NK-92 (cell line): ENCODE data around the gene TRAPPC14.

Experiments
- DNase-seq: peaks from one replicate; lab custom pipeline; 2025; ENCODE audit not compliant: unreplicated experiment; lab: John Stamatoyannopoulos, UW

Gene TRAPPC14

DNA sequence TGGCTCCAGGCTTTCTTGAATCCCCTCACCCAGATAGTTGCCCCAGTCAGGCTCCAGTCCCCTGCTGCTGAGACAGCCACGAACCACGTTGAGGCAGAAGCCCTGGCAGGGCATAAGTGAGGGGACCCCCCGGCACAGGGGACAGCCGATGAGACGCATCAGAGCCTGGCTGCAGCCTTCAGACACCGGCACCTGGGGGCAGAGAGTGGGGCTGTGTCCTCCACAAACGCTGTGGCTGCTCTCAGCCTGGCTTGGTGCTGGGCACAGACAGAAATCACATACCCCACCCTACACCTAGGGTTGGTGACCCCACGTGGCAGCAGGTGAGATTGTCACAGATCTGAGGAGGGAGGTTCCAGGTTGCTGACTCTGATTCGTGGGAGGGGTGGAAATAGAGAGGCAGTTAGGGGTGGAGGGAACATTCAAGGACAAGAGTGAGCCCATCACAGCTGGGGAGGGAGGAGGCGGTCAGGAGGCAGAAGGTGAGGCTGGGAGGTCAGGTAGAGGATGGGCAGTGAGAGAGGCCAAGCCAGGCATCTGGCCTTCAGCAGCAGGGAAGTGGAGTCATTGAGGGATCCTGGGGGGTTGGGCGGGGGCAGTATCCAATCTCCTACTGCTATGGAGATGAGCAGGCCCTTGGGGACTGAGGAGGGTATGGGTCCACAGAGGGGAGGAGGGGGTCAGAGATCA is 15.4 kb upstream of the TRAPPC14 start:
- no peak for DNase-seq

DNA sequence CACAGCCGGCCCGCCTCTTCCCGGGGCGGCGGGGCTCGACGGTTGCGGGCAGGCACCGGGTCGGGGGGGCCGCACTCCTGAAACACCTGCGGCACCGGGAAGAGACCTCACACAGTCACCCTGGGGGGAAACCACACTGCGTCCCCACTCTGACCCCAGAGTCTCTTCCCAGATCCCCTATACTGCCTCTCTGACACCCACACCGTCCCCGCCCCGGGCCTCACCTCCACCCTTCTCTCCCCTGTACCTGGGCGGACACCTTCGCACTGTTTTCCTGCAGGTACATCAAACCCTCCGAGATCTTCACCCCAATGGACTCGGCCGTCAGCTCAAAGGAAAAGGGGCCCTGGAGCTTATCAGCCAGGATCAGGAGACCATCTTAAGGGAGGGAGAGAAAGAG is 13.3 kb upstream of the TRAPPC14 start:
- no peak for DNase-seq

DNA sequence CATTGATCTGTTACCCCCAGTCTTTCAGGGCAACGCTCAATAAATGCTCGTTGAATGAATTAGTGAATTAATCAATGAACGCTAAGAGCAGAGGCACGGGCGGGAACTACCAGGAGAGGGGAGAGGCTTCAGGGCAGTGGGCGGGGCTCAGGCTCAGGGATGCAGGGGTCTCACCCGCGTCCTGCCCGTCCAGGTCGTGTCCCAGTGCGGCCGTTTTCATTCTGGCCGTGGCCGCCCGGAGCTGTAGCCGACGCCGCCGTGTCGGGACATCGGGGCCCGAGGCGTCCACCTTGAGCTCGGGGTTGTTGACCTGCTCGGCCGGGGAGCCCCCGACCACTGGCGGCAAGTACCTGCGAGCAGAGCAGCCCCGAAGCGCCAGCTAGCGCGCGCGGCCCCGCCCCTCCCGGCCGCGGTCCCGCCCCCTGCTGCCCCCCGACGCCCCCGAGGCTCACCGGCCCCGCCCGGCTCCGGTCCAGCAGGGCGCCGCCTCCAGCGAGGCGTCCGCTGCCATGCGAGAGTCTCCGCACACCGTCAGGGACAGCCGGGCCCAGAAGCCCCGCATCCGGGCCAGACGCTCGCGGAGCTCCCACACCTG is 12.7 kb upstream of the TRAPPC14 start:
- DNase-seq = no peak

DNA sequence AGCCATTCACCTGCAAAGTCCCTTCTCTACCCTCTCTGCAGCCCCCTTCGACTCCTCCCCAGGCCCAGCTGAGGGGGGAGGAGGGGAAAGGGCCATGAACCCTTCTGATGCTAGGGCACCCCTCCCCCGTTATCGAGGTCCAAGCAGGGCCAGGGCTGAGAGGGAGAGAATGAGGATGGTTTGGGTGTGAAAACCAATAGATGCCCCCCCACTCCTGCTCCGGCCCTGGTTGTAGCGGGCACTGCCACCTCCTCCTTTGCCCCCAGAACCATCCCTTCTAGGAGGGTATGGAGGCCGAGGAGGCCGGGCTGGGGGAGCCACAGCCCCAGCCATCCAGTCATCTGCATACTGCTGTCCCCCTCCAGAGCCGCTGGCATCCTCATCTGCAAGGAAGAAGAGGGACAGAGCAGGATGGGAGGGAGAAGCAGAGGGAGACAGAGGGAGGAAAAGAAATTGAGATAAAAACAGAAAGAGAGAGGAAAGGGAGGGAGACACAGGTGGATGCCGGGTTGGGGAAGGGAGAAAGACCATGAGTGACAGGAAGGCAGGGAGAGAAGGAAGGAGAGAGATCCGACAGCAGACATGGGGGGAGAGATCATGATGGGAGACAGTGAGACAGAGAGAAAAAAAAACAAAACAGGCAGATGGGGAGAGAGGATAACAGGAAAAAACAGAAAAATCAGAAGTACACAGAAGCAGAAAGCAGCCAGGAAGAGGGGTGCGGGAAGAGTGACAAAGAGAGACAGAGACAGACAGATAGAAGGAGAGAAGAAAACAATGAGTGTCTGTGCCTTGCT is 11.8 kb upstream of the TRAPPC14 start:
- DNase-seq = no peak

DNA sequence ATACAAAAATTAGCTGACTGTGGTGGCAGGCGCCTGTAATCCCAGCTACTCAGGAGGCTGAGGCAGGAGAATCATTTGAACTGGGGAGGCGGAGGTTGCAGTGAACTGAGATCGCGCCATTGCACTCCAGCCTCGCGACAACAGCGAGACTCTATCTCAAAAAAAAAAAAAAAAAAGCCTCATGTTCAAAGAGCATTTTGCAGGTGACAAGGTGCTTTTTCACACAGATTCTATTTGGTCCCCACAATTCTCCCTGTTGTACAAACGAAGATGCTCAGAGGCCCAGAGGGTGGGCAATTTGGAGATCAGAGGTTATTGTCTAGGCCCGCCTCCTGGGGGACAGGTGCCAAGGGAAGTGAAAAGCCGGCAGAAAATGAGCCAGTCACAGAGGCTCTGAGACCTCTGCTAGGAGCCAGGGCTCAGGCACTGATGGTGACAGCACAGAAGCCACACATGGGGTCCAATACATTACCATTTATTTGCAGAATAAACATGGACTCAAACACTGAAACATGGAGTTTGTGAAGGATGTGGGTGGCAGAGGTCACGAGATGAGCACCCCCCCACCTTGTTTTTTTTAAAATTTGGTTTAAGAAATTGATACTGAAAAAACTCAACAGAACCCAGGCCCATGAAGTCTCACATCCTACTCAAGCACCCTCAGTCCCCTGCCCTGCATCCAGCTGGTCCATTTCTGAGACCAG is 10.8 kb upstream of the TRAPPC14 start:
- no peak for DNase-seq

DNA sequence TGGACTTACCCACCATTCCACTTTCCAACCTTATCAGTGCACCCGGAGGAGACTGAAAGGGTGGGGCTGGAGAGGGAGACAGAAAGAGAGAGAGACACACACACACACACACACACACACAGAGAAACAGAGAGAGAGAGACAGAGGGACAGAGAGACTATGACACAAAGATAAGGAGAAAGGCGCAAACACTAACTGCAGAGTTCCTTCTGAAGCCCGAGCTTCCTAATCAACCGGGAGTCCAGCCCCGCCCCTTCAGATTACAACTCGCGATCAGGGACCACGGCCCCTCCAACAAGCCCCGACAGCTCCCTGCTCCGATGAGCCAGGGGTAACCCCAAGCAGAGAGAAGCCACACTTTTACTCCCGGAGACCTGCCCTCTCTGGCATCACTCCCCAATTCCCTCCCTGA is 9.4 kb upstream of the TRAPPC14 start:
- no peak for DNase-seq

DNA sequence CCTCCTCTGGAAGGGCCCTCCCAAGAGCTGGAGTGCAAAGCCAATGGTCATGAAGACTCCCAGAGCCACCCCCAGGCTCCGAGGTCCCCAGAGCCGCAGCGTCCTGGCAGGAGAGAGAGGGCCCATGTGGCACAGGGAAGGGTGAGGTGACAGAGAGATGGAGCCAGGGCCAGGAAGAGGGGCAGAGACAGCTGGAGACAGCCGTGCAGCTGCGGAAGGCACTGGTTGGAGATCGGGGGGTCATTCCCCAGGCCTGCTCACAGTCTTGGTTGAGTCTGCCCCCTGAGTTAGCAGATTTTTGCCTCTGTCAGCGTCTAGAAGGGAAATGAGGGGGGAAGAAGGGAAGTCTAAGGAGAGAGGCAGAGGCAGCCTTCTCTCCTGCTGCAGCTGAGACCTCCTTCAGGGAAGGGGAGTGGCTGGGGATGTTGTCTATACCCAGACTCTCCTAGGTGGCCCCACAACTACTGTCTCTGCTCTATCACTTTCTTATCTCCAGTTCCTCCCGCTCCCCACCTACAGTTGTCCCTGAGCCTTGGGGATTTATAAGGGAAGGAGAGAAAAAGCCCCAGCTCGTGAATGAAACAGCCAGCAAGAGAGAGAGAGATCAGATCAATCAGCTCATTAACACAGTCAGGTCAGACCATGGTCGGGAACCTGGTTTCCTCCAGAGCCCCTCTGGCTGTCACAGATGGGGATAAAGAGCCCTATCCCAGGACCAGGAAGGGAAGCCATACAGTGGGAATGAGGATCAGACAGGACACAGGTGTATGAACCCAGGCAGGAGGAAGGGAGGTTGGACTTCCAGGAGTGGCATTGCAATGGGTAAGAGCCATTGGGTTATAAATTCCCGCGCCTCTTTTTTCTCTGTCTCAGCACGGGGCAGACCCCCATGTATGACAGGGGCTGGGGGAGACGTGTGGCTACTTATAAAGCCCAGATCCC is 8.7 kb upstream of the TRAPPC14 start:
- no peak for DNase-seq

DNA sequence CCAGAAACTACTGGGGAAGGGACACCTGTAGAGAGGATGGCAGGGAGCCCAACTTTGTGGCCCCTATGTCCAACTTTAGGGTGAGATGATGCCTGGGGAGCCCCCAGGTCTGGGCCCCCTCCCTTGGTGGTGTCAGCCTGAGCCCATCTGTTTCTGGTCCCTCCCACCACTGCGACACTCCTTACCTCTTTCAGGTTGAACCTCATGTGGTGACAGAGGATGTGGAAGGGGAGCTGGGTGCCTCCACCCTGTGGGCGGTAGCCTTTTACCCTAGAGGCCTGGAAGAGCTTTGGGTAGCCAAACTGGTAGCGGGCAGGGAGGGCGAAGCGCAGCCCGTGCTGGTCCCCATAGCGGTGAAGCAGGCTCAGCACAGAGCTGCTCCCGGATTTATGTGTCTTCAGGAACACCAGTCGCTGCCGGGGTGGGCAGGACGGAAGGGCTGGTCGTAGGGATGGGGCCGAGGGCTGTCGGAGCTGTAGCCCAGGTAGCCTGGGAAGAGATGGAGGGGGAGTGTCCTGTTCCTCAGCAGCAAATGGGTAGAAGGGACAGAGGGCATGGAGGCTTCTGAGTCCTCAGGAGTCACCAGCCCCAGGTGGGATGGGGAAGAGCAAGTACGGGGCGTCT is 7.9 kb upstream of the TRAPPC14 start:
- DNase-seq = no peak

DNA sequence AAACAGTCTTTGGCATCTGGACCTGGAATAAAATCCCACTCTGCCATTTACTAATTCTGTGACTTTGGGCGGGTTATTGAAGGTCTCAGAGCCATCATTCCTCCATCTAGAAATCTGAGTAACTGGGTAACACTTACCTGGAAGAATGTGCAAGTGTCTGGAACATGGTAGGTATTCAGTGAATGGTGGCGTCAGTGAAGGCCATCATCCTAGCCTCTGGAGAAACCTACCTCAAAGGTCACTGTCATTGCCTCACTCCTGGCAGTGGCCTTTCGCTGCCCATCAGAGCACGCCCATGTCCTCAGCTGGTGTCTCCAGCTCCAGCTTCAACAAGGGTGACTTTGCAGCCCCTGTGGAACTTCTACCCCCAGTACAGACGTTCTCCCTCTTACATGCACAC is 5.3 kb upstream of the TRAPPC14 start:
- DNase-seq = no peak

DNA sequence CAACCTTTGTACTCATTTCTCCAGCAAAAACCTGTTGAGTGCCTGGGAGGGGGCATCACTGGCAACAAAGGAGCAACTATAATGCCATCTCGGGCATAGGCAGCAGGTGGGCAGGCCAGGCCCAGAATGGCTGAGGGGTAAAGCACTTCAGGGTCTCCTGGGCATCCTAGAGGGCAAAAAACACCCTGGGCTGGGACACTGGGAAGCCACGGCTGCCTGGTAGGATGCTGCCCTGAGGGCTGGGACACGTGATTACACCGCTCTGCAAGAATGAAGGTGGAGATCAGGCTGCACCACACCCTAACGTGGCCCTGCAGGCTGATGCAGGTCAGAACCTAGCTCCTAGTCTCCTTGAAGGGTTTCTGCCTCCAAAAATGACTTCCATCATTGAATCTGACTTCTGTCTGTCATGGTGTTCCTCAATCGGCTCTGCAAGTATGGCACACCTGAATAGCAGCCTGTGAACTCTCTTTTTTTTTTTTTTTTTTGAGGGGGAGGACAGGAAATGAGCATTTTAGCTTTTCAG is 4.5 kb upstream of the TRAPPC14 start:
- no peak for DNase-seq

DNA sequence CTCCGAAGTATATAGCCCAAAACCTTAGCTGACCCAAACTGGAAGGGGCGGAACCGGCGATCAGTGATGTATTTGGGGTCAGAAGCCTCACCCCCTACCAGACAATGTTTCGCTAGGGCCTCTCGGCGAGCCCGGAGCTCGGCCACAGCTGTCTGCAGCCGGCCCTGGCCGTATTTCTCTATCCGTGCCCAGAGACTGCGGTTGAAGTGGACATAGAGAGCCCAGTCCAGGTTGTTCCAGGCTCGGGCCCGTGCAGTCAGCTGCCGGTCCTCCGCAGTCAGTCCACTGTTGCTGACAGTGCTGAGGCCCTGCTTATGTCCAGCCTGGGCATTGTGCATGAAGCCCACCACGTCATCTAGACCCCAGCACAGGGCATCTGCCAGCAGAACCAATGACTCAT is 1.5 kb upstream of the TRAPPC14 start:
- no peak for DNase-seq

DNA sequence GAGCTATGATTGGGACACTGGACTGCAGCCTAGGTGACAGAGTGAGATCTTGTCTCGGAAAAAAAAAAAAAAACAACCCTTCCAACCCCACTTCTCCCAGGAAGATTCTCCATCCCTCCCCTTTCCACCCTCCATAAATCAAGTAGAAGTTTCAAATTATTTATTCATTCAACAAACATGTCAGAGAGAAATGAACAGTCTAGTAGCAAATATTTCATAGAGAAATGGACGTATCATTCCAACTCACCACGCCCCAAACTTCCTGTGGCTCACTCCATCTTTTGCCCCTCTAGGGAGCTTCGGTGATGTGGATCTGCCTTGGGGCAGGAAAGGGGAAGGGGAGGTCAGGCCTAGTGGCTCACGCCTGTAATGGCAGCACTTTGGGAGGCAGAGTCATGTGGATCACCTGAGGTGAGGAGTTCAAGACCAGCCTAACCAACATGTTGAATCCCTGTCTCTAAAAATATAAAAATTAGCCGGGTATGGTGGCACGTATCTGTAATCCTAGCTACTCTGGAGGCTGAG is 638 bp upstream of the TRAPPC14 start:
- DNase-seq = no peak

DNA sequence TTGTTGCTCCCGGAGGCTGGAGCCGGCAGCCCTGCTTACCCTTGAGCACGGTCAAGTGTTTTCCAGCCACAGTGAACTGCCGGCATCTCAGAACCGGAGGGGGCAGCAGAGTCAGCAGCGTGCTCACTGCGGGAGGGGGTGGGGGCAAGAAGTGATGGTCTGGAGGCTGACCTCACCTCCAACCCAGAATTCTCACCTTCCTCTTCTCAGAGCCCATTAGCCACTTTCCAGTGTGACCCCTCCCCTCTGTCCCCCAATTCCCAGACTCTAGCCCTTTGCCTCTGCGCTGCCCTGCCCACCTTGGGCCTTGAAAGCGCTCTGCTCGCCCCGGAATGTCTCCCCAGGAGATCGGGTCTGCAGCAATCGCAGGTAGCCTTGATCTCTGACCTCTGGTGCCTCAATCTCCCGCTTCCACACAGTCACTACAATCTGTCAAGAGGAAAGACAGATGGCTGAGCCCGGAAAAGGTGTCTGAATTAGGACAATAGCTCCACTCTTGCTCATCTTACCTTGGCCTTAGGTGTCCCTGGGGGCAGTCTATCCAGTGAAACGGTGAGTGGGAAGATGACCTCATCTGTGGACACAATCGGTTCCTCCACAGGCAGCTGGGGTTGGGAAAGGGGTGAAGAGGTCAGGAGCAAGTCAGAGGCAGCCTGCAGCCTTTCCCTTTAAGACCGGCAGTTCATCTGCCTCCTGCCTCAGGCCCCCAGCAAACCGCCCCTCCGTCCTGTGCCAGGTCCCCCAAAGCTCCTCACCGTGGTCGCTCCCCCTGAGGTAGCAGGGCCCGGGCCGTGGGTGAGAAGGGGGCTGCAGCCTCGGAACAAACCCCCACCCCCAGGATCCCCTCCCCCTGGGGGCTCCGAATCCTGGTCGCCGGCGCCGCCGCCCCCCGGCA is 942 bp downstream of the TRAPPC14 start:
- DNase-seq = no peak

DNA sequence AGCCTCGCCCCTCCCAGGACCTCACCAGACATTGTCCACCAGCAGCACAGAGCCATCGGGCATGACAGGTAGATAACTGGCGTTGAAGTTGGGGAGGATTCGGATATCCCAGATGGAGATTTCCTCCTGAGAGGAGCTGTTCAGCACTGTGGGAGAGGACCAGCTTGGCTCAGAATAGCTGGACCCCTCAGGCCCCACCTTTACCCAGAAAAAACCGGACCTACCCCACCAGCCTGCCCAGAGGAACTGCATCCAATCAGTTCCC is 1.5 kb downstream of the TRAPPC14 start:
- no peak for DNase-seq

DNA sequence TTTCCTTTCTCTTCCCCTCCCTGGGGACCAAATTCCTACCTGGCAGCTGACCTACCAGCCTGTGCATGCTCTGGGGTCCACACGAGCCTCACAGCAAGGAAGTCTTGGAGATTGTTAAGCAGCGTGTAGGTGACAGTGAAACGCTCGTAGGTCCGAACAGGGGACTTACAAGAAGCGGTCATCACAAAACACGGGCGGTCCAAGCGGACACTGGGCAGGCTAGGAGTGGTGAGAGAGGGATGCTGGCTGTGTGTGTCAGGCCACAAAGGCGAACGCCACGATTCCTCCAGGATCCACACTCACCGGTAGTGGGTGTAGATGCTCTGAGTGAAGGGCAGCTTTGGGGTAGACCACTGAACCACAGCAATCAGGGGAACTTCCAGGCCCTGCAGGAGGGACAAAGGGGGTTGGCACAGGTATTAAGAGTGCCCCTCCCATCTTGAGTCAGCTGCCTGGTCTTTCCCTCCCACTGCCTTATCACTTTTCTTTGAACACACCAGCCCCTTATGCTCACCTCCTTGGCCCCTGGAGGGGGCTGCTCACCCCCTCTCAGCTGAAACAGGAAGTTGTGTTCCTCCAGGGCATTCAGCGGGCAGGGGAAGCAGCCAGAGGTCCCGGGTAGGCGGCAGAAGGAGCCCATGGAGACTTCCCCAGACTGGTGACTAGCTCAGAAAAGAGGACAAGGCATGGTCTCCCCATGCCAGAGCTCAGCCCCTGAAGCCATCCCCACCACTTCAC is 2.0 kb downstream of the TRAPPC14 start:
- DNase-seq = no peak

DNA sequence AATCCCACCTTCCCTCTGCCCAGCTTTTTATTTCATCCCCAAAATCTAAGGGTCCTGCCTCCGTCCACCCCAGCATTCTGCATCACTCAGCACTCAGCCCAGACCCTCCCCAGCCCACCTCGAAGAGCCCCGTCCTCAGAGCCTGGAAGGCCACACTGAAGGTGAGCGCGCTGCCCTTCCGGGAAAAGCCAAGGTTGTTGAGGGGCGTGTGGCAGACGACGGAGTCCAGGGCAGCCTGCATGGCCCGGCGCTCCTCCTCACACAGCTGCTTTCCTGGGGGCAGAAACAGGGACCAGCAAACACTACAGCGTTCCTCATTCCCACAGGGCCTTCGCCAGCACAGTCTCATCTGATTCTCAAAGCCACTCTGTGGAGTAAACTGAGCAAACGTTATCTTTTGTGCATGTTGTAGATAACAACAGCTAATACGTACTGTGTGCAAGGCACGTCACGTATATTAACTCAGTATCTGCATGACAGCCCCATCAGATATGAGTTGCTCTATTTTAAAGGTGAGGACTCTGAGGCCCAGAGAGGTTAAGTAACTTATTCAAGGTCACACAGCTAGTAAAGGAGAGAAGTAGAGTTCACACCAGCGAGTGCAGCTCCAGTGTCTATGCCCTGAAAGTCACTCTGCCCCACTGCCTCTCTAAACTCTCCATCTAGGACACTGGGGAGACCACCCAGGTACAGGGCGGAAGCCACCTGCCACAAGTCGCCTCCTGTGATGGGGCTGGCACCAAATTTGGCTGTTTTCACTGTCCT is 2.8 kb downstream of the TRAPPC14 start:
- no peak for DNase-seq

DNA sequence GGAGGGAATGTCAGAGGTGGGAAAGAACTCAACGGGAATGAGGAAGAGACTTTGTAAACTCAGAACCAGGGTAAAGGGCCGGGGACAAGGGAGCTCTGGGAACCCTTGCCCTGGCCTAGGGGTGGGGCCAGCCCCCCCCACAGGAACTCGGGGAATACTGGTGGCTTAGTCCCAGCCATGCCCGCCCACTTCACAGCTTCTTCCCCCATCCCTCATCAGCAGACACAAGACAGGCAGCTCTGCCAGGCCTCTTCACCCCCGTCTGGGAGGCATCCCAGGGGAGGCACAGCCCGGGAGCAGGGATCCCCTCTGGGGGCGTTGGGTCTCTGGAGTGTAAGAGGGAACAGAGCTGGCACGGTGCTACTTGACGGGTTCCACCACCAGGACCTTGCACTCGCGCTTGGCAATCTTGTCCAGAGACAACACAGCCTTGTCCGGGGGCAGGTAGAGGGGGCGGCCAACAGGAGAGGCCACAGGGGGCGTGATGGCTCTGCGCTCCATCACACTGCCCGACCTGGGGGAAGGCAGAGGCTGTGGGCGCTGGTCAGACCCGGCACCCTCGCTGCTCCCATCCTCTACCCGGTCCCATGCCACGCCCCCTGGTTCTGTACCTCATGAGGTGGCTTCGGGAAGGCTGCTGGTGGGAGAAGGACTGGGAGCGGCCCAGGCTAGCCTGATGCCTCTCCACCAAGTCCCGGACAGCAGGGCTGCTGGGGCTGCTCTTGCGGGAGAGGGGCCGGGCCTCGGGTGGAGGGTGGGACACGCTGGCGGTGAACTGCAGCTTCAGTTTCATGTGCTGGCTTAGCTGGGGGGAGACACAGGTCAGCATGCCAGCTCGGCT is 3.7 kb downstream of the TRAPPC14 start:
- DNase-seq = no peak
